Right atrium auricular region (tissue), 2 donors: ENCODE data around the gene MADD. TPM values are rescaled to one million over a fixed set of nuclear protein-coding genes. Genes with fewer than 3 reads are reported as not detected.
A peak's percentile ranks its signal among the peaks of the same experiment; 100 is the strongest.

Source experiments
- DNase-seq: peaks from one replicate; pipeline ENCODE4 v3.0.0-alpha.2; 2019; ENCODE audit warnings: low spot score
- H3K27ac ChIP-seq, 2 donors: fragments of 200-600 bp; sonication (generic); 1 replicate in 1 of 2; 2 replicates in 1 of 2; pipeline ENCODE4 v1.5.1; 2016 to 2019
- H3K27me3 ChIP-seq, 2 donors: fragments of 200-600 bp; sonication (generic); one replicate each; pipeline versions ENCODE4 v1.5.1 to v1.6.0; 2017 to 2019
- H3K36me3 ChIP-seq: fragments of 200-600 bp; sonication (generic); one replicate; pipeline ENCODE4 v1.5.1; 2016
- H3K4me1 ChIP-seq, 2 donors: fragments of 200-600 bp; sonication (generic); one replicate each; pipeline versions ENCODE4 v1.5.1 to v1.6.0; 2017 to 2019
- H3K4me3 ChIP-seq, 2 donors: fragments of 200-600 bp; sonication (generic); 1 replicate in 1 of 2; 2 replicates in 1 of 2; pipeline ENCODE4 v1.5.1; 2017 to 2019; ENCODE audit warnings: mild to moderate bottlenecking in 1 of 2, moderate library complexity in 1 of 2
- H3K9me3 ChIP-seq, 2 donors: fragments of 200-600 bp; sonication (generic); one replicate each; pipeline ENCODE4 v1.5.1; 2019
- total RNA-seq, 2 donors: library from RNA; depleted of rRNA; stranded (reverse); fragments of >200 nt; gene quantifications; one replicate each; pipeline ENCODE4 v1.1.0, GENCODE V29; 2016
- TF ChIP-seq, protein P1 (sequence below), 2 donors: fragments of 200-600 bp; sonication (generic); IDR thresholded peaks; one replicate each; pipeline ENCODE4 v1.5.1; 2019; ENCODE audit warnings: antibody characterized with exemption in 2 of 2

Gene MADD
- total RNA-seq, 2 donors from 2014 or later: 28.2 to 49.8 TPM

DNA sequence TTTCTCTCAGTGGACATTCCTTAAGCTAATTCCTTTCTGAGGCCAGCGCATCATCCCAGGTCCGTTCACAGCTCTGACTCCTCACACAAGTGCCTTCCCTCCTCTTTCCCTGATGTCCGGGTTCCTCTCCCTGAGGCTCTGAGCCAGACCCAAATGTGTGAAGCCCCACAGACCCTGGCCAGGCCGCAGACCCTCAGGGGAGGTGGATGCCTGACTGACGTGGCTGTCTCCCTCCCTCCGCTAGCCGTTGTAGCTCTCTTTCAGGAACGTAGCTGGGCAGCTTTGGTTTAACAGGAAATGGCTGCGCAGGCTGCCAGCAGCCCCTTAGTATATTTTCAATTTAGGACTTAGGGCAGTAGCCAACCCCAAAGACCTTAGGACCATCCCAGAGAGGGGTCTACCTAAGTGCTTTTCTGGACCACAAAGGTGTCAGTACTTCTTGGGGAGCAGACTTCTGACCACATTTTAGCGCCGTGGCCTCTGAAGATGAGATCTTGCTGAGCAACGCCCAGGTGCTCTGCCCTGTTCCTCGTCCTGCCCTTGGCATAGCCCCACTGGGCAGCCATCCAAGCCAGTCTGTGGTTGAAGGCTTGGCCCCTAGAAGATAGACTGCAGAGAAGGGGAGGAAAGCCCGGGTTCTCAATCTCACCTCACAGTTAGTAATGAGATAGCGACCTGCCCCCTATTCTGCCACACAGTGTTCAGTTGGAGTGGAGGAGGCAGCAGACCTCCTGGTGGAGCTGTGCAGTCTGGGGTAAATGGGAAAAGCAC lies 55.5 kb downstream of the MADD start:
- Histone ChIP-seq H3K9me3 (no peaks in the 10 kb centered on the region), H3K27ac (peak overlapping the region; percentile 20 to 48), H3K36me3 (peaks cover 57% of the 10 kb centered on the region), H3K27me3 (no peaks in the 10 kb centered on the region), H3K4me3 (no peak overlapping the region), H3K4me1 (peaks cover 0 to 28% of the 10 kb centered on the region in 2 donors)
- TF ChIP-seq, protein P1, sequence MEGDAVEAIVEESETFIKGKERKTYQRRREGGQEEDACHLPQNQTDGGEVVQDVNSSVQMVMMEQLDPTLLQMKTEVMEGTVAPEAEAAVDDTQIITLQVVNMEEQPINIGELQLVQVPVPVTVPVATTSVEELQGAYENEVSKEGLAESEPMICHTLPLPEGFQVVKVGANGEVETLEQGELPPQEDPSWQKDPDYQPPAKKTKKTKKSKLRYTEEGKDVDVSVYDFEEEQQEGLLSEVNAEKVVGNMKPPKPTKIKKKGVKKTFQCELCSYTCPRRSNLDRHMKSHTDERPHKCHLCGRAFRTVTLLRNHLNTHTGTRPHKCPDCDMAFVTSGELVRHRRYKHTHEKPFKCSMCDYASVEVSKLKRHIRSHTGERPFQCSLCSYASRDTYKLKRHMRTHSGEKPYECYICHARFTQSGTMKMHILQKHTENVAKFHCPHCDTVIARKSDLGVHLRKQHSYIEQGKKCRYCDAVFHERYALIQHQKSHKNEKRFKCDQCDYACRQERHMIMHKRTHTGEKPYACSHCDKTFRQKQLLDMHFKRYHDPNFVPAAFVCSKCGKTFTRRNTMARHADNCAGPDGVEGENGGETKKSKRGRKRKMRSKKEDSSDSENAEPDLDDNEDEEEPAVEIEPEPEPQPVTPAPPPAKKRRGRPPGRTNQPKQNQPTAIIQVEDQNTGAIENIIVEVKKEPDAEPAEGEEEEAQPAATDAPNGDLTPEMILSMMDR (IDR thresholded peaks at IDR 0.05): no peak
- DNase-seq: no peak

- Histone ChIP-seq H3K27me3 (no peaks in the 10 kb centered on the region), H3K9me3 (no peaks in the 10 kb centered on the region), H3K4me3 (no peak overlapping the region), H3K27ac (peak overlapping the region; percentile 20 to 48), H3K36me3 (peaks cover 64% of the 10 kb centered on the region), H3K4me1 (peaks cover 0 to 36% of the 10 kb centered on the region in 2 donors)
- DNase-seq: no peak
- TF ChIP-seq, protein P1 (IDR thresholded peaks at IDR 0.05): no peak
Observed at GRCh38 chr11:47326198-47326597, 56.3 kb downstream of the MADD start.

GRCh38 chr11:47327025-47327424 lies 57.1 kb downstream of the MADD start:
- Histone ChIP-seq H3K27ac (peak overlapping the region; percentile 48 to 65), H3K36me3 (peaks cover 67% of the 10 kb centered on the region), H3K4me1 (peaks cover 0 to 44% of the 10 kb centered on the region in 2 donors), H3K4me3 (no peak overlapping the region), H3K27me3 (no peaks in the 10 kb centered on the region), H3K9me3 (no peaks in the 10 kb centered on the region)
- TF ChIP-seq, protein P1 (IDR thresholded peaks at IDR 0.05): no peak
- DNase-seq: no peak

DNA sequence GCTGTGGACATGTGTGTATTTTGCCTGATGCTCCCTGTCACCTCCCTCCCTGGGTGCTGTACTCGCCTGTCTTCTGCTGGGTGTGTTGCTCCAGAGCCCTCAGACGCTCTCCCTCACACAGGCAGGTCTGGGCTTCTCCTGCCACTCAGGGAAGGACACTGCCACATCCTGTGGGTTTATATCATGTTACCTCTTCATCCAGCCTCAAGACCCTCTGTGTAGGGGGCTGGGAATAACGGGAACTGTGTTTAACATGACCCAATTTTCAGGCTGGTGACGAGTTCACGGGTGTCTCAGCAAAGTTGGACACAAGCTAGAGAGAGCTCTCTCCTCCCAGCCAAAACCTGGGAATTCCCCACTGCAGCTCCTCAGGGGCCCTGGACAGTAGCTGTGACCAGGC lies 58.0 kb downstream of the MADD start:
- TF ChIP-seq, protein P1 (IDR thresholded peaks at IDR 0.05): no peak
- Histone ChIP-seq H3K4me1 (peaks cover 0 to 53% of the 10 kb centered on the region in 2 donors), H3K27me3 (no peaks in the 10 kb centered on the region), H3K36me3 (peaks cover 71% of the 10 kb centered on the region), H3K9me3 (no peaks in the 10 kb centered on the region), H3K4me3 (no peak overlapping the region), H3K27ac (peak overlapping the region; percentile 65 to 74)
- no peak for DNase-seq

- Histone ChIP-seq H3K36me3 (peaks cover 78% of the 10 kb centered on the region), H3K4me3 (no peak overlapping the region), H3K27ac (peak overlapping the region; percentile 65 to 74), H3K27me3 (no peaks in the 10 kb centered on the region), H3K4me1 (peaks cover 0 to 54% of the 10 kb centered on the region in 2 donors), H3K9me3 (no peaks in the 10 kb centered on the region)
- TF ChIP-seq, protein P1 (IDR thresholded peaks at IDR 0.05): no peak
- DNase-seq: no peak
Observed at GRCh38 chr11:47328449-47329390, 58.8 kb downstream of the MADD start.
